Melanocyte of skin (primary cell): ENCODE data around the gene UBE2I. TPM values are rescaled to one million over a fixed set of nuclear protein-coding genes. Genes with fewer than 3 reads are reported as not detected.

ENCODE experiments used
- total RNA-seq, 2 donors: library from RNA; depleted of rRNA; stranded (reverse); fragments of >200 nt; gene quantifications; 2 replicates each; pipeline ENCODE4 v1.2.3, GENCODE V29; 2012

UBE2I gene
- total RNA-seq = 10 to 100 TPM; 50.9 to 69.9 TPM

DNA sequence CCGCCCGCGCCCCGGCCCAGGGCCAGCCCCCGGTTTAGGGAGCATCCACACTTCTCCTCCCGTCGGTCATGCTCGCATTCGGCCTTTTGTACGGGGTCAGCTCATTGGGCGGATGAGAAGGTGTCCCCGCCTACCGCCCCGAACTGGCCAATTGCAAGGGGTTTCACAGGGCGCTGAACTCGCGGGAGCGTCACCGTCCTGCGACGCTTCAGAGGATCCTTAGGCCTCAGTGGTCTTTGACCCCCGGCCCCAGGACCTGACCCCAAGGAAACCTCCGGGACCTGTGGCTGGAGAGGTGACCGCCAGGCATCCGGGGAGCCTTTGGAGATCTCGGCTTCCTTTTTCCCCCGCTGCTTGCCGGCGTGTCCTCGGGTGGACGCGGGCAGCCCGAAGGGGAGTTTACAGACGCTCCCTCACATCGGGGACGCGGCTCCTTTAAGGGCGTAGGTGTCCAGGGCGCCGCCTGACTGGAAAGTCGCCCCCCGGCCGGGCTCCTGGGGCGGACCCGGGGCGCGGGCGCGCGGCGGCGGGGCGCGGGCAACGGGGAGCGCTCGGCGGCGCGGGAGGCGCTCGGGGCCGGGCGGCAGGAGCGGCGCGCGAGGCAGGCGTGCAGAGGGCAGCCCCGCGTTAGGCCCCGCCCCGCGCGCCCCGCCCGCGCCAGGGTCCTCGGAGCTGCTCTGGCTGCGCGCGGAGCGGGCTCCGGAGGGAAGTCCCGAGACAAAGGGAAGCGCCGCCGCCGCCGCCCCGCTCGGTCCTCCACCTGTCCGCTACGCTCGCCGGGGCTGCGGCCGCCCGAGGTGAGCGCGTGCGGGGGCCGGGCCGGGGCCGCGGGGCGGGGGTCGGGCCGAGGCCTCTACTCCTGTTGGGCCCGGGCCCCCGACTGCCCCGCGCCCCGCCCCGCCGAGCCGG lies at the start of gene UBE2I:
TSS of gene UBE2I (plus strand) at position 660 of the 909 bp plus-strand sequence. CDS start 4,395 bp downstream, outside the sequence.

DNA sequence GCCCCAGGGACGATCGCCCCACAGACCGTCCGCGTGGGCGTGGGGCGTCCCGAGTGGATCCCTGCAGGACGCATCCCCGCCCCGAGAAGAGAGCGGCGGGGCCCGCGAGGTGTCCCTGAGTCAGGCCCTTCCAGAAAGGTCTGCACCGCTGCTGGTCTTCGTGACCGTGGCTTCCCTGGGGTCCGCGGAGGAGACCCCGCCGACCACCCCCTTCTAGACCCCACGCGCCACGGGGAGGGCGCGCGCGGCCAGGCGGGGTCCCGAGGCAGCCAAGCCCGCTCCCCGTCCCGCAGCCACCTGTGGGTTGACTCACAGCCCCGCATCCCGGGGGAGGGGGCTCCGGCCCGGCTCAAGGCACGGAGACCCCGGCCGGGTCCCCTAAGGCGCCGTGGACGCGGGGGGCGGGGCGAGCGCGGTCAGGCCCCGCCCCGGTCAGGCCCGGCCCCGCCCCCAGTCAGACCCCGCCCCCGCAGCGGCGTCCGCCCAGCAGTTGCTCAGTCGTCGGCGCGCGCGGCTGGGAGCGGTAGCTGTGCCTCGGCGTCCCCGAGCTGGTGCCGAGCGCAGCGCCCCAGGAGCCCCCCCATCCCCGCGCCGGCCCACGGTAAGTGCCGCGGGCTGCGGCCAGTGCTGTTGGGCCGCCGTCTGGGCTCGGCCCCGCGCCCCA lies 23.8 kb downstream of the UBE2I start, which contains the start of gene BAIAP3:
TSS of gene BAIAP3 (plus strand) at position 497 of the 664 bp plus-strand sequence. CDS start 4,905 bp downstream, outside the sequence.

DNA sequence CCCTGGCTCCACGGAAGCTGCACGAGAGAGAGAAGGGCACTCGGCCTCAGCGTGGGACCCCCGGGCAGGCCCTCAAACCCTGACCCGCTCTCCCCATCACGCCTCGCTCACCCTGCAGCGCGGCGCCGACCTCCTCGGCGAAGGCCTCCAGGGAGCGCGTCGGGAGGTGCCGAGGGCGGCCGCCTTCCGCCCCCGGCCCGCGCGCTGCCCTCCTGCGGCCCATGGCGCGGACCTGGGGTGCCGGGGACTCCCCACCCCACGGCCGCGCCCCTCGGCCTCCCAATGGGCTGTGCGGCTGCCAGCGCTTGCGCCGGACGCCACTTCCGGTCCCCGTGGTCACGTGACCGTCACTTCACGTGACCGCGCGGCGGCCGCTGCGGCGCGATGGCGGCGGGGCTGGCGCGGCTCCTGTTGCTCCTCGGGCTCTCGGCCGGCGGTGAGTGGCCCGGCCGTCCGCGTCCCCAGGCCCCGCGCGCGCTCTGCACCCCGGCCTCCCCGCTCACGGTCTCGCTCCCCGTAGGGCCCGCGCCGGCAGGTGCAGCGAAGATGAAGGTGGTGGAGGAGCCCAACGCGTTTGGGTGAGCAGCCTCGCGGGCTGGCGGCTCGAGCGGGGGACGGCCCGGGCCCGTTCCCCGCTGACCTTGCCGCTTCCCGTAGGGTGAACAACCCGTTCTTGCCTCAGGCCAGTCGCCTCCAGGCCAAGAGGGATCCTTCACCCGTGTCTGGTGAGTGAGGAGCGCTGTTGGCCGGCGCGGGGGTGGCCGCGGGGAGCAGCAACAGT lies 42.3 kb downstream of the UBE2I start, which contains the start of the genes GNPTG and TSR3:
TSS of gene GNPTG (plus strand) at position 350 of the 781 bp plus-strand sequence. CDS start at position 385, 35 bp downstream.
TSS of gene TSR3 (minus strand) at position 297 of the 781 bp plus-strand sequence. CDS start at position 223, 74 bp downstream.

Other genes starting within 250 kb of the UBE2I start
- not detected for gene SSTR5, start 236.9 kb upstream of the UBE2I start, total RNA-seq
- gene C1QTNF8, start 213.4 kb upstream of the UBE2I start, total RNA-seq = not detected
- 1 to 10 TPM in 1 of 2 donors, under 1 TPM in 1; under 0.01 to 1.7 TPM for gene CACNA1H, start 156.5 kb upstream of the UBE2I start, total RNA-seq
- gene TPSG1, start 84.4 kb upstream of the UBE2I start, total RNA-seq = not detected
- gene TPSB2, start 79.5 kb upstream of the UBE2I start, total RNA-seq = not detected
- not detected for gene TPSAB1, start 68.9 kb upstream of the UBE2I start, total RNA-seq
- gene TPSD1, start 53.6 kb upstream of the UBE2I start, total RNA-seq = not detected
- gene BAIAP3, start 24.0 kb downstream of the UBE2I start, total RNA-seq = under 1 TPM in 1 of 2 donors, not detected in 1; 0.34 TPM
- gene TSR3, start 42.2 kb downstream of the UBE2I start, total RNA-seq = 10 to 100 TPM; 42.7 to 52.3 TPM
- gene GNPTG, start 42.3 kb downstream of the UBE2I start, total RNA-seq = 10 to 100 TPM; 28.3 to 47.5 TPM
- gene UNKL, start 105.1 kb downstream of the UBE2I start, total RNA-seq = 1 to 10 TPM; 7.0 to 7.2 TPM
- 10 to 100 TPM in 1 of 2 donors, 1 to 10 TPM in 1; 9.3 to 17.3 TPM for gene UQCC4, start 111.1 kb downstream of the UBE2I start, total RNA-seq
- gene PERCC1, start 121.4 kb downstream of the UBE2I start, total RNA-seq = not detected
- gene CCDC154, start 134.9 kb downstream of the UBE2I start, total RNA-seq = 1 to 10 TPM in 1 of 2 donors, under 1 TPM in 1; 0.67 to 2.8 TPM
- 100 to 1,000 TPM; 476 to 523 TPM for gene CLCN7, start 165.4 kb downstream of the UBE2I start, total RNA-seq
- under 1 TPM; under 0.01 to 0.34 TPM for gene PTX4, start 179.3 kb downstream of the UBE2I start, total RNA-seq
- 10 to 100 TPM; 21.7 to 28.6 TPM for gene TELO2, start 183.7 kb downstream of the UBE2I start, total RNA-seq
- gene TMEM204, start 224.0 kb downstream of the UBE2I start, total RNA-seq = 10 to 100 TPM in 1 of 2 donors, 1 to 10 TPM in 1; 1.7 to 10.3 TPM